NCI-H526 (cell line): ENCODE data around the gene SMYD1.
A peak's percentile ranks its signal among the peaks of the same experiment; 100 is the strongest.

Source experiments
- DNase-seq, 2 experiments: peaks; one replicate each; lab custom pipeline; 2025; lab: John Stamatoyannopoulos, UW

The SMYD1 gene

GRCh38 chr2:88141952-88142351 is 74.3 kb downstream of the SMYD1 start:
- DNase-seq = no peak

DNA sequence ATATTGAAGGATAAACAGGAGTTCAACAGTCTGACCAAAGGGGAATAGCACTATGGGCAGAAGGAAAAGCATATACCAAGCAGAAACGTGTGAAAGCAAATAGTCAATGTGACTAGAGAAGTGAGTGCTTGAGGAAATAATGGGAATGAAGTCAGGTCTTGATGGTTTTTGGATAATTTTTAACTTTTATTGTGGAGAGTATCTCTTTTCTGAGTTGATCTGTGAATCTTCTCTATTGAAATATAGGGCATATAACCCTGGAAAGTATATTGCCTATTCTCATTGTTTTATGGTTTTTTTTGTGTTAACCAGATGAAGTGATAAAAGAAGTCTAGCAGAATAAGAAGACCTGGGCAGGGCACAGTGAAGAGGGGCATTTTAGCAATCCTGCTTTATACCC is 76.6 kb downstream of the SMYD1 start:
- DNase-seq = no peak

GRCh38 chr2:88144914-88145497 is 77.4 kb downstream of the SMYD1 start:
- DNase-seq = no peak

DNA sequence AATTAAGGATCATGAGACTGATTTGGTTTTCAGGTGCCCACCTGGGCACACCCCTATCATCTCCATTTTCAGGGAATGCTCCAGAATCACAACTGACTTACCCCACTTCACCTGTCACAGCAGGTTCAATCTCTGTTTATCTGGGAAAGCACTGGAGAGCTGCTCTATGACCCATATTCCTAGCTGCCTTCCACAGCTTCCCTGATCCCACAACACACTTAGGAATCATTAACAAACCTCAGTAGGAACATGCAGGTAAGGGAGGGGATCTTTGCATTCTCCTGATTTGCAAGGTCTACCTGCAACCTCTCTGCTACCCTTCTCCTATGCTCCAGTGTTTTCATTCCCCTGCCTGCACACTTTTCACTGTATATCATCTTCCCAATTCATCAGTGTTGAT is 79.0 kb downstream of the SMYD1 start:
- DNase-seq = no peak

DNA sequence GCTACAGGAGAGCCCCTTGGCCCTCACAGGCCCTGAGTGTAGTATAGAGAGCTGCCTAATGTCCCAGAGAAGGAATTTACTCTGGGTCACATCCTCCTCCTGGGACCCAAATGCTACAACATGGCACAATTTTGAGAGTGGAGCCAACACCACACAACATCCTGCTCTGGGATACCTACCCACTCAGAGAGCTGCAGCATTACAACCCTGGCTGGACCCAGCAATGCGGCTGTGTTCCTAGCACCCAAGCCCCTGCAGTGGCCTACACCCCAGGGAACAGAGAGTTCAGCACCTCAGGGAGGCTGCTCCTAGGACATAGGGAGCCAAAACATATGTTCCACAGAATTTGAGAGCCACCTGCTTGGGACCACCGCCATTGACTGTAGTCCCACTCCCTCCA is 79.5 kb downstream of the SMYD1 start:
- no peak for DNase-seq

- no peak for DNase-seq
Measured at GRCh38 chr2:88148929-88149438, 81.4 kb downstream of the SMYD1 start.

DNA sequence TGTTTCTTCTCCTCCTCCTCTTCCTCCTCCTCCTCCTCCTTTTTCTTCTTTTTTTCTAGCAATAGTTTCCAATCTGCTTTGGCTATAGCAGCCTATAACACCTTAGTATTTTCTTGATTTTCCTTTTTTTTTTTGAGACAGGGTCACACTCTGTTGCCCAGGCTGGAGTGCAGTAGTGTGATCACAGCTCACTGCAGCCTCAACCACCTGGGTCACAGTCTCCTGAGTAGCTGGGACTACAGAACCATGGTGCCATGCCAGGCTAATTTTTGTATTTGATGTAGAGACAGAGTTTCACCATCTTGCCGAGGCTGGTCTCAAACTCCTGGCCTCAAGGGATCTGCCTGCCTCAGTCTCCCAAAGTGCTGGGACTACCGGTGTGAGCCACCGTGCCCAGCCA is 91.9 kb downstream of the SMYD1 start:
- DNase-seq = no peak

GRCh38 chr2:88159955-88160415 is 92.4 kb downstream of the SMYD1 start:
- peak; percentile 60 to 85 for DNase-seq

DNA sequence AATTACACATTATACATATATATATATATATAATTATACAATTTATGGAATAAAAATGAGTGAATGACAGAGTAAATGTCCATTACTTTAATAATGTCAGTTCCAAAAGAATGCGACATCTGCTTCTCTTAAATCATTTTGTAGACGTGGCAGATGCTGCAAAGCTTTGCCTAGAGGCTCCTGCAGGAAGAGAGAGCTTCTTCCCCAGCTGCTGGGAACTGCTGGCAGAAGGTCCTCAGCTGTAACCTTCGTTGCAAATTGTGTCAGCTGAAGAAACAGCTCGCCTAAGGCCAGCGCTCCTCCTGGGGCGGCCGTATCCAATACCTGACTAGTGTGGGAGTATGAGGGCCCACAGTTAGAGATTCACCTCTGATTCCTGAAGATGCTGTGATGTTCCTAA is 92.9 kb downstream of the SMYD1 start:
- DNase-seq = no peak

GRCh38 chr2:88161446-88162244 is 94.0 kb downstream of the SMYD1 start:
- DNase-seq = no peak
